ENCODE data around the gene EIF1AD. TPM values are rescaled to one million over a fixed set of nuclear protein-coding genes. Genes with fewer than 3 reads are reported as not detected.

Gene EIF1AD
- total and polyA plus RNA-seq, 9 of the 15 experiments (the other 6 are each of a cell fraction or from before 2014, with no cell fraction given): 50.1 to 98.8 (median 58.7) TPM

DNA sequence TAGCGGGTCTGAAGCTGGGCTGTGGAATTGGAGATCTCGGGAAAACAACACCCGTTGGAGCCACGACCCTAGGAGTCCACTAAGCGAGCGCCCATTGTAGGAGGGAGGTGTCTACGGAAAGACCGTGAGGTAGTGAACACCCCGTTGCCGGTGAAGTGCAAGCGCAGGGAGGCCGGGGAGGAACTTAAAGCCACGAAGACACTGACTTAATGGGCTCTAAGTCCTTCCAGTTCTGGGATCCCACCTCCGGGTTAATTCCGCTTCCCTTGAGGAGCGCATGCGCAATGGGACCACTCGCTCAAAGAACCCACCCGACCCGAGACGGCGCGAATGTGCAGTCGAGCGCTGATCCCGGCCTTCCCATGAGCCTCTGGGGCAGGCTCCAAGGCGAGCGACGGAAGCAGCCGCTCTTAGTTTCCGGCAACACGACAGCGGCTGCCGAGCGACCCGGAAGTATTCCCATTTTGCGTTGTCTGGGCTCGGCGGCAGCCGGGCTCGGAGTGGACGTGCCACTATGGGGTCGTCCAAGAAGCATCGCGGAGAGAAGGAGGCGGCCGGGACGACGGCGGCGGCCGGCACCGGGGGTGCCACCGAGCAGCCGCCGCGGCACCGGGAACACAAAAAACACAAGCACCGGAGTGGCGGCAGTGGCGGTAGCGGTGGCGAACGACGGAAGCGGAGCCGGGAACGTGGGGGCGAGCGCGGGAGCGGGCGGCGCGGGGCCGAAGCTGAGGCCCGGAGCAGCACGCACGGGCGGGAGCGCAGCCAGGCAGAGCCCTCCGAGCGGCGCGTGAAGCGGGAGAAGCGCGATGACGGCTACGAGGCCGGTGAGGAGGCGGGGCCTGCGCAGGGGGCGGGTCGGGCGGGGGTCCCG, 40.5 kb downstream of the EIF1AD start, which contains the start of gene SART1 (continued):
- TF ChIP-seq MGA (IDR thresholded peaks at IDR 0.05) (peak; percentile 16; the same call in 1 of the 2 replicates), NR4A1 (CRISPR knock-in tag; IDR thresholded peaks at IDR 0.05) (peak; percentile 71; the same call in 1 of the 2 replicates), NR4A1 (tag; IDR thresholded peaks at IDR 0.05) (no peak), ZC3H11A (IDR thresholded peaks at IDR 0.05; ENCODE audit: low read depth, low read length) (0 out of 2 replicates have a peak, but pooled peaks have one; percentile 39), ZNF12 (CRISPR knock-in tag; IDR thresholded peaks at IDR 0.05) (no peak; the same call in 1 of the 2 replicates), THAP7 (CRISPR knock-in tag; IDR thresholded peaks at IDR 0.05) (no peak), ZNF384 (IDR thresholded peaks at IDR 0.05; ENCODE audit: low read depth, low read length) (no peak)
- TF ChIP-seq, protein P1, sequence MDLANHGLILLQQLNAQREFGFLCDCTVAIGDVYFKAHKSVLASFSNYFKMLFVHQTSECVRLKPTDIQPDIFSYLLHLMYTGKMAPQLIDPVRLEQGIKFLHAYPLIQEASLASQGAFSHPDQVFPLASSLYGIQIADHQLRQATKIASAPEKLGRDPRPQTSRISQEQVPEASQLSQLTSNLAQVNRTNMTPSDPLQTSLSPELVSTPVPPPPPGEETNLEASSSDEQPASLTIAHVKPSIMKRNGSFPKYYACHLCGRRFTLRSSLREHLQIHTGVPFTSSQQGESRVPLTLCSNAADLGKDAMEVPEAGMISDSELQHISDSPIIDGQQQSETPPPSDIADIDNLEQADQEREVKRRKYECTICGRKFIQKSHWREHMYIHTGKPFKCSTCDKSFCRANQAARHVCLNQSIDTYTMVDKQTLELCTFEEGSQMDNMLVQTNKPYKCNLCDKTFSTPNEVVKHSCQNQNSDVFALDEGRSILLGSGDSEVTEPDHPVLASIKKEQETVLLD (IDR thresholded peaks at IDR 0.05): peak; percentile 97
- TF ChIP-seq, protein P2, sequence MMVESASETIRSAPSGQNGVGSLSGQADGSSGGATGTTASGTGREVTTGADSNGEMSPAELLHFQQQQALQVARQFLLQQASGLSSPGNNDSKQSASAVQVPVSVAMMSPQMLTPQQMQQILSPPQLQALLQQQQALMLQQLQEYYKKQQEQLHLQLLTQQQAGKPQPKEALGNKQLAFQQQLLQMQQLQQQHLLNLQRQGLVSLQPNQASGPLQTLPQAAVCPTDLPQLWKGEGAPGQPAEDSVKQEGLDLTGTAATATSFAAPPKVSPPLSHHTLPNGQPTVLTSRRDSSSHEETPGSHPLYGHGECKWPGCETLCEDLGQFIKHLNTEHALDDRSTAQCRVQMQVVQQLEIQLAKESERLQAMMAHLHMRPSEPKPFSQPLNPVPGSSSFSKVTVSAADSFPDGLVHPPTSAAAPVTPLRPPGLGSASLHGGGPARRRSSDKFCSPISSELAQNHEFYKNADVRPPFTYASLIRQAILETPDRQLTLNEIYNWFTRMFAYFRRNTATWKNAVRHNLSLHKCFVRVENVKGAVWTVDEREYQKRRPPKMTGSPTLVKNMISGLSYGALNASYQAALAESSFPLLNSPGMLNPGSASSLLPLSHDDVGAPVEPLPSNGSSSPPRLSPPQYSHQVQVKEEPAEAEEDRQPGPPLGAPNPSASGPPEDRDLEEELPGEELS (CRISPR knock-in tag; IDR thresholded peaks at IDR 0.05; ENCODE audit: borderline replicate concordance): no peak

All from K562 (cell line).